Nephron progenitor cell (in vitro differentiated cells): ENCODE results near the gene SNX14.

ENCODE experiments used
- DNase-seq: peaks from one replicate; pipeline ENCODE4 v3.0.0; 2021
- H3K27ac Mint-ChIP-seq: 2 replicates; pipeline ENCODE4 v1.8.0; 2021; ENCODE audit warnings: mild to moderate bottlenecking, moderate library complexity, mixed read lengths
- H3K27me3 Mint-ChIP-seq: 2 replicates; pipeline ENCODE4 v1.8.0; 2021; ENCODE audit warnings: mild to moderate bottlenecking, low read depth, mixed read lengths; ENCODE audit not compliant: poor library complexity
- H3K36me3 Mint-ChIP-seq: 2 replicates; pipeline ENCODE4 v1.8.0; 2021; ENCODE audit warnings: low read depth, mixed read lengths
- H3K4me1 Mint-ChIP-seq: 2 replicates; pipeline ENCODE4 v1.8.0; 2021; ENCODE audit warnings: mixed read lengths
- H3K4me3 Mint-ChIP-seq: 2 replicates; pipeline ENCODE4 v1.8.0; 2021; ENCODE audit warnings: mild to moderate bottlenecking, moderate library complexity, mixed read lengths
- H3K9me3 Mint-ChIP-seq: 2 replicates; pipeline ENCODE4 v1.8.0; 2021; ENCODE audit warnings: mild to moderate bottlenecking, moderate library complexity, mixed read lengths
- TF ChIP-seq, protein P1 (sequence below): fragments of 200-600 bp; sonication (generic); IDR thresholded peaks from 2 replicates; pipeline ENCODE4 v1.5.0; 2021; ENCODE audit warnings: antibody characterized with exemption

Gene SNX14

DNA sequence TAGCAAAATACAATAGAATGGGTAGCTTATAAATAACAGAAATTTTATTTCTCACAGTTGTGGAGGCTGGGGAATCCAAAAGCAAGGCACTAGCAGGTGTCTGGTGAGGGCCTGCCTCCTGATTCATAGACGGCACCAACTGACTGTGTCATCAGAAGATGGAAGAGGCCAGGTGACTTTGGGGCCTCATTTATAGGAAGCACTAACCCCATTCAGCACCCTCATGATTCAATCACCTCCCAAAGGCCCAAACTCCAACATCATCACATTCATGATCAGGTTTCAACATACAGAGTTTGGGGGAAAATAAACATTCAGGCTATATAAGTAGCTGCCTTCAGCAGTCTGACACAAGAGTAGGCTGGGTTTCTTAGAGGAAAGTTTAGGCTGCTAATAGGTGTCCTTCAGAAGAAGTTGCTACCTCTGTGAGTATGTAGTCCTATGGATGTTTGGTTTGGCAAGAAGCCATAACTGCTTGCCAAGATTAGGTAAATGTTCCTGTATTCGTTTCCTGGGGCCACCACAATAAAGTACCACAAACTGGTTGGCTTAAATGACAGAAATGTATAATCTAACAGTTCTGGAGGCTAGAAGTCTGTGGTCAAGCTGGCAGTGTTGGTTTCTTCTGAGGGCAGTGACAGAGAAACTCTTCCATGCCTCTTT lies 94.9 kb downstream of the SNX14 start:
- H3K27me3 Mint-ChIP-seq, result peaks cover 2% of the 10 kb centered on the region
- no peak overlapping the region for H3K27ac Mint-ChIP-seq
- H3K36me3 Mint-ChIP-seq, result peaks cover 16% of the 10 kb centered on the region
- DNase-seq, result no peak
- TF ChIP-seq, protein P1, sequence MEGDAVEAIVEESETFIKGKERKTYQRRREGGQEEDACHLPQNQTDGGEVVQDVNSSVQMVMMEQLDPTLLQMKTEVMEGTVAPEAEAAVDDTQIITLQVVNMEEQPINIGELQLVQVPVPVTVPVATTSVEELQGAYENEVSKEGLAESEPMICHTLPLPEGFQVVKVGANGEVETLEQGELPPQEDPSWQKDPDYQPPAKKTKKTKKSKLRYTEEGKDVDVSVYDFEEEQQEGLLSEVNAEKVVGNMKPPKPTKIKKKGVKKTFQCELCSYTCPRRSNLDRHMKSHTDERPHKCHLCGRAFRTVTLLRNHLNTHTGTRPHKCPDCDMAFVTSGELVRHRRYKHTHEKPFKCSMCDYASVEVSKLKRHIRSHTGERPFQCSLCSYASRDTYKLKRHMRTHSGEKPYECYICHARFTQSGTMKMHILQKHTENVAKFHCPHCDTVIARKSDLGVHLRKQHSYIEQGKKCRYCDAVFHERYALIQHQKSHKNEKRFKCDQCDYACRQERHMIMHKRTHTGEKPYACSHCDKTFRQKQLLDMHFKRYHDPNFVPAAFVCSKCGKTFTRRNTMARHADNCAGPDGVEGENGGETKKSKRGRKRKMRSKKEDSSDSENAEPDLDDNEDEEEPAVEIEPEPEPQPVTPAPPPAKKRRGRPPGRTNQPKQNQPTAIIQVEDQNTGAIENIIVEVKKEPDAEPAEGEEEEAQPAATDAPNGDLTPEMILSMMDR, result no peak
- H3K4me3 Mint-ChIP-seq, result no peak overlapping the region
- no peaks in the 10 kb centered on the region for H3K4me1 Mint-ChIP-seq
- peaks cover 32% of the 10 kb centered on the region for H3K9me3 Mint-ChIP-seq

- no peaks in the 10 kb centered on the region for H3K4me1 Mint-ChIP-seq
- TF ChIP-seq, protein P1, result no peak
- H3K27me3 Mint-ChIP-seq, result peaks cover 2% of the 10 kb centered on the region
- H3K4me3 Mint-ChIP-seq, result no peak overlapping the region
- peaks cover 32% of the 10 kb centered on the region for H3K9me3 Mint-ChIP-seq
- DNase-seq, result no peak
- H3K27ac Mint-ChIP-seq, result no peak overlapping the region
- H3K36me3 Mint-ChIP-seq, result peaks cover 16% of the 10 kb centered on the region
These were observed 96.8 kb downstream of the SNX14 start for GRCh38 chr6:85496856-85497255.

DNA sequence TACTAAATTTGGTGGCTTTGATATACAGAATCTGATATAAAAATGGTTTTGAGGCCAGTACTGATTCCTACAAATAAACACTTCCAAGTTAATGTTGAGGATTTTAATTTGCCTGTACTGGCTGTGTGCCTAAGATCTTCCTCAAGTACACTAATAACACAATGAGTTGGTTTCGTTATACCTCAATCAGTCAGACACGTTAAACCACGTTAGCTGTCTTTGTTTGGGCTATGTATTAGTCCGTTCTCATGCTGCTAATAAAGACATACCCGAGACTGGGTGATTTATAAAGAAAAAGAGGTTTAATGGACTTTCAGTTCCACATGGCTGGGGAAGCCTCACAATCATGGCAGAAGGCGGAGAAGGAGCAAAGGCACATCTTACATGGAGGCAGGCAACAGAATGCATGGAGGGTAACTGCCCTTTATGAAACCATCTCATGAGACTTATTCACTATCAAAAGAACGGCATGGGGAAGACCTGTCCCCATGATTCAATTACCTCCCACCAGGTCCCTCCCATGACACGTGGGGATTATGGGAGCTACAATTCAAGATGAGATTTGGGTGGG lies 97.6 kb downstream of the SNX14 start:
- no peak overlapping the region for H3K4me3 Mint-ChIP-seq
- H3K27ac Mint-ChIP-seq, result no peak overlapping the region
- H3K4me1 Mint-ChIP-seq, result no peaks in the 10 kb centered on the region
- H3K36me3 Mint-ChIP-seq, result peaks cover 16% of the 10 kb centered on the region
- TF ChIP-seq, protein P1, result no peak
- peaks cover 32% of the 10 kb centered on the region for H3K9me3 Mint-ChIP-seq
- DNase-seq, result no peak
- peaks cover 2% of the 10 kb centered on the region for H3K27me3 Mint-ChIP-seq

DNA sequence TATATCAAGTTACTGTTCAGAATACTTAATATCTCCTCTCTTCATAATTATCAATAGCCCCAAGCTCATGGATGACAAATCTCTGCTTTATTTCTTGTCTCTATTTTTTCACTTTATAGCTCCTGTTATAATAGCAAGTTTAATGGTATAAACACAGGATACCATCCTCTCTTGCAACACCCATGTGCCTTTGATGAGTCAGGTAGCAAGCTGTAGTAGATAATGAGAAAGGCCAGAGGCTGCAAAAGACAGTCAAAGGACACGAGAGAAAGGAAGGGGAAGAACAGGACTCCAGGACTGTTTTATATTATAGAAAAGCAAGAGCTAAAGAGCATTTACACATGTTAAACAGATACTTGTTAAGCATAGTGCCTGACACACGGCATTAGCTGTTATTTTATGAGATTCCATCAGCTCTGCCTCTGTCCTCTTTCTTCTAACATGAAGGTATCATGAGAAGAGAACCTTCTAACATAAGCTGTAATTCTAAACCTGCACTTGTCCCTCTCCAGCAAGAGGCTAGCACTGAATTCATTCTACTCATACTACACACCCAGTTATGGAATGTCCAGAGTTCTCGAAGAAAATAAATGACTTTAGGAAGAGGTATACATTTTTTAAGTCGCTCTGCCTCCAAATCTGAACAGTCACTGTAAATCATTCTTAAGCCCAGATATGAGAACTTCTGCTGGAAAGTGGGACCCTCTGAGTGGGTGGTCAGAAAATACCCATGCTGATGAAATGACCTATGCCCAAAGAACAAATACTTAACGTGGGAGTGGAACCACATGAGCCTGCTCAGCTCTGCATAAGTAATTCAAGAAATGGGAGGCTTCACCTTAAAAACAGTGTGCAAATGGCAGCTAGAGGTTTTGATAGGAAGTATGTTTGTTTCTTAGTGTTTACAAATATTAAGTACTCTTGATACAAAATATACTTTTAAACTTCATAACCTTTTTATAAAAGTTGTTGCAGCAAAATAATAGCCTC lies 98.8 kb downstream of the SNX14 start:
- no peak overlapping the region for H3K27ac Mint-ChIP-seq
- DNase-seq, result no peak
- H3K4me3 Mint-ChIP-seq, result no peak overlapping the region

DNA sequence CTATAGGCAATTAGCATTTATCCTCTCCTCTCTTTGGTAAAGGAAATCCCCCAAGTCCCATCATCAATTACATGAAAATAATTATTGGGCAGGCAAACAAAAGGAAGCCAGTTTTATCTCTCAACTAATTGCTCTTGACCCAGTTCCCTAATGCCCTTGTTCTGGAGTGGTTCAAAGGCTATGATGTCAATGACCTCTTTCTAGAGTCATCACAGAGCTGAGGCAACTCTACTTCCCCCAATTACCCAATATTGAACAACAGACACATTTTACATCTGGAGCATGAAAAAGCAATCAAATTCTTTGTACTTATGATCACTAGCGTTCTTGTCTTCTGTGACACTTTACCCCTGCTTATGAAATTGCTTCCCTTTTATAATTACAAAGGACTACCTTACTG lies 100.3 kb downstream of the SNX14 start:
- Mint-ChIP-seq H3K4me1 (no peaks in the 10 kb centered on the region), H3K27me3 (peaks cover 2% of the 10 kb centered on the region), H3K4me3 (no peak overlapping the region), H3K9me3 (peaks cover 28% of the 10 kb centered on the region), H3K36me3 (peaks cover 16% of the 10 kb centered on the region), H3K27ac (no peak overlapping the region)
- TF ChIP-seq, protein P1, result no peak
- no peak for DNase-seq

More for the DNA sequence above, 98.8 kb downstream of the SNX14 start:
- peaks cover 32% of the 10 kb centered on the region for H3K9me3 Mint-ChIP-seq
- TF ChIP-seq, protein P1, result no peak
- peaks cover 2% of the 10 kb centered on the region for H3K27me3 Mint-ChIP-seq
- no peaks in the 10 kb centered on the region for H3K4me1 Mint-ChIP-seq
- H3K36me3 Mint-ChIP-seq, result peaks cover 16% of the 10 kb centered on the region
